Rectal smooth muscle tissue (tissue), 1 donor: ENCODE data around the gene COASY.

Experiments used
- H3K27ac ChIP-seq: one replicate; pipeline ENCODE4 v1.7.0; 2013; ENCODE audit warnings: low read depth, low read length, inconsistent platforms
- H3K27me3 ChIP-seq: one replicate; pipeline ENCODE4 v1.7.0; 2013; ENCODE audit warnings: low read length; ENCODE audit not compliant: control insufficient read depth, insufficient read depth
- H3K36me3 ChIP-seq: one replicate; pipeline ENCODE4 v1.7.0; 2013; ENCODE audit warnings: low read length; ENCODE audit not compliant: control insufficient read depth, insufficient read depth
- H3K4me1 ChIP-seq: one replicate; pipeline ENCODE4 v1.7.0; 2013; ENCODE audit warnings: low read length; ENCODE audit not compliant: control insufficient read depth, insufficient read depth
- H3K4me3 ChIP-seq: one replicate; pipeline ENCODE4 v1.7.0; 2013; ENCODE audit warnings: low read length
- H3K9ac ChIP-seq: one replicate; pipeline ENCODE4 v1.7.0; 2013; ENCODE audit warnings: low read length

Gene COASY

GRCh38 chr17:42577140-42577531 is 15.2 kb downstream of the COASY start:
- H3K9ac ChIP-seq: peak overlapping the region; percentile 52
- H3K36me3 ChIP-seq: peaks cover 30% of the 10 kb centered on the region
- no peak overlapping the region for H3K27ac ChIP-seq
- peaks cover 9% of the 10 kb centered on the region for H3K4me1 ChIP-seq
- H3K4me3 ChIP-seq: peak overlapping the region; percentile 74
- H3K27me3 ChIP-seq: no peaks in the 10 kb centered on the region

GRCh38 chr17:42577532-42578281 is 15.8 kb downstream of the COASY start, which contains the start of gene PSMC3IP:
Gene PSMC3IP, minus strand, starts transcription at chr17:42577729. Its CDS starts 43 bp downstream, at chr17:42577686.
- Histone ChIP-seq H3K36me3 (peaks cover 34% of the 10 kb centered on the region), H3K4me3 (peak within 1 kb of the TSS; percentile 74), H3K9ac (peak within 1 kb of the TSS; percentile 52), H3K27me3 (no peaks in the 10 kb centered on the region), H3K27ac (peak within 1 kb of the TSS; percentile 75), H3K4me1 (peaks cover 9% of the 10 kb centered on the region)

- peaks cover 9% of the 10 kb centered on the region for H3K4me1 ChIP-seq
- peak overlapping the region; percentile 65 for H3K4me3 ChIP-seq
- H3K36me3 ChIP-seq: peaks cover 32% of the 10 kb centered on the region
- H3K27ac ChIP-seq: peak overlapping the region; percentile 75
- H3K27me3 ChIP-seq: no peaks in the 10 kb centered on the region
- H3K9ac ChIP-seq: peak overlapping the region; percentile 2
These were observed 16.4 kb downstream of the COASY start for GRCh38 chr17:42578282-42578869.

- Histone ChIP-seq H3K27ac (no peak overlapping the region), H3K4me1 (peaks cover 9% of the 10 kb centered on the region), H3K4me3 (no peak overlapping the region), H3K9ac (no peak overlapping the region), H3K36me3 (peaks cover 30% of the 10 kb centered on the region), H3K27me3 (no peaks in the 10 kb centered on the region)
These were observed 18.0 kb downstream of the COASY start for GRCh38 chr17:42579794-42580551.

GRCh38 chr17:42581744-42582270 is 19.9 kb downstream of the COASY start:
- Histone ChIP-seq H3K4me3 (no peak overlapping the region), H3K9ac (no peak overlapping the region), H3K36me3 (peaks cover 35% of the 10 kb centered on the region), H3K27me3 (no peaks in the 10 kb centered on the region), H3K27ac (no peak overlapping the region), H3K4me1 (peaks cover 9% of the 10 kb centered on the region)

GRCh38 chr17:42584880-42585279 is 22.9 kb downstream of the COASY start:
- no peaks in the 10 kb centered on the region for H3K4me1 ChIP-seq
- H3K4me3 ChIP-seq: no peak overlapping the region
- H3K27me3 ChIP-seq: no peaks in the 10 kb centered on the region
- H3K9ac ChIP-seq: no peak overlapping the region
- peaks cover 49% of the 10 kb centered on the region for H3K36me3 ChIP-seq
- H3K27ac ChIP-seq: no peak overlapping the region

- Histone ChIP-seq H3K27ac (no peak overlapping the region), H3K4me1 (no peaks in the 10 kb centered on the region), H3K4me3 (no peak overlapping the region), H3K27me3 (no peaks in the 10 kb centered on the region), H3K9ac (no peak overlapping the region), H3K36me3 (peaks cover 47% of the 10 kb centered on the region)
These were observed 23.4 kb downstream of the COASY start for GRCh38 chr17:42585353-42585752.

GRCh38 chr17:42586514-42587230 is 24.7 kb downstream of the COASY start:
- peaks cover 41% of the 10 kb centered on the region for H3K36me3 ChIP-seq
- H3K4me1 ChIP-seq: no peaks in the 10 kb centered on the region
- H3K9ac ChIP-seq: no peak overlapping the region
- H3K27me3 ChIP-seq: no peaks in the 10 kb centered on the region
- no peak overlapping the region for H3K27ac ChIP-seq
- no peak overlapping the region for H3K4me3 ChIP-seq

GRCh38 chr17:42590886-42591285 is 28.9 kb downstream of the COASY start:
- H3K36me3 ChIP-seq: peaks cover 26% of the 10 kb centered on the region
- H3K9ac ChIP-seq: no peak overlapping the region
- H3K4me3 ChIP-seq: no peak overlapping the region
- H3K27me3 ChIP-seq: no peaks in the 10 kb centered on the region
- H3K4me1 ChIP-seq: no peaks in the 10 kb centered on the region
- H3K27ac ChIP-seq: no peak overlapping the region

- peaks cover 26% of the 10 kb centered on the region for H3K36me3 ChIP-seq
- H3K4me3 ChIP-seq: no peak overlapping the region
- H3K27me3 ChIP-seq: no peaks in the 10 kb centered on the region
- no peak overlapping the region for H3K9ac ChIP-seq
- H3K27ac ChIP-seq: no peak overlapping the region
- H3K4me1 ChIP-seq: no peaks in the 10 kb centered on the region
These were observed 29.5 kb downstream of the COASY start for GRCh38 chr17:42591411-42591810.

- peaks cover 6% of the 10 kb centered on the region for H3K36me3 ChIP-seq
These were observed 34.4 kb downstream of the COASY start for GRCh38 chr17:42596386-42596785.

GRCh38 chr17:42598905-42599304 is 37.0 kb downstream of the COASY start:
- Histone ChIP-seq H3K27me3 (no peaks in the 10 kb centered on the region), H3K27ac (no peak overlapping the region), H3K9ac (no peak overlapping the region), H3K4me1 (peaks cover 5% of the 10 kb centered on the region), H3K36me3 (peaks cover 3% of the 10 kb centered on the region), H3K4me3 (no peak overlapping the region)

More at GRCh38 chr17:42596386-42596785, 34.4 kb downstream of the COASY start:
- Histone ChIP-seq H3K4me1 (peaks cover 5% of the 10 kb centered on the region), H3K27me3 (no peaks in the 10 kb centered on the region), H3K9ac (no peak overlapping the region), H3K4me3 (no peak overlapping the region), H3K27ac (no peak overlapping the region)
